Neutrophil (primary cell): Measurements from ENCODE around the gene IL18RAP.

ENCODE experiments used
- H3K27ac ChIP-seq: fragments of 200-600 bp; sonication (generic); 2 replicates; pipeline ENCODE4 v1.5.1; 2016; ENCODE audit warnings: mild to moderate bottlenecking, moderate library complexity
- H3K27me3 ChIP-seq: fragments of 200-600 bp; sonication (generic); 2 replicates; pipeline ENCODE4 v1.6.0; 2016; ENCODE audit warnings: mild to moderate bottlenecking
- H3K36me3 ChIP-seq: fragments of 200-600 bp; sonication (generic); 2 replicates; pipeline ENCODE4 v1.5.1; 2017
- H3K4me1 ChIP-seq, 2 experiments: fragments of 200-600 bp in 1 of 2; sonication (generic) in 1 of 2; 1 replicate in 1 of 2; 2 replicates in 1 of 2; pipeline versions ENCODE4 v1.5.1 to v1.6.1; 2013 to 2016; ENCODE audit warnings: low read depth in 1 of 2, low read length in 1 of 2, mild to moderate bottlenecking in 1 of 2, moderate library complexity in 1 of 2; ENCODE audit not compliant: control insufficient read depth in 1 of 2, insufficient read depth in 1 of 2
- H3K4me3 ChIP-seq, 2 experiments: fragments of 200-600 bp in 1 of 2; sonication (generic) in 1 of 2; 1 replicate in 1 of 2; 2 replicates in 1 of 2; pipeline ENCODE4 v1.5.1; 2013 to 2016; ENCODE audit warnings: low read depth in 1 of 2, low read length in 1 of 2, mild to moderate bottlenecking in 1 of 2, moderate library complexity in 1 of 2
- H3K9me3 ChIP-seq: fragments of 200-600 bp; sonication (generic); 2 replicates; pipeline ENCODE4 v1.5.1; 2016
- CTCF ChIP-seq: fragments of 200-600 bp; sonication (generic); IDR thresholded peaks from 2 replicates; pipeline ENCODE4 v1.5.1; 2016; ENCODE audit warnings: antibody characterized with exemption

IL18RAP gene

DNA sequence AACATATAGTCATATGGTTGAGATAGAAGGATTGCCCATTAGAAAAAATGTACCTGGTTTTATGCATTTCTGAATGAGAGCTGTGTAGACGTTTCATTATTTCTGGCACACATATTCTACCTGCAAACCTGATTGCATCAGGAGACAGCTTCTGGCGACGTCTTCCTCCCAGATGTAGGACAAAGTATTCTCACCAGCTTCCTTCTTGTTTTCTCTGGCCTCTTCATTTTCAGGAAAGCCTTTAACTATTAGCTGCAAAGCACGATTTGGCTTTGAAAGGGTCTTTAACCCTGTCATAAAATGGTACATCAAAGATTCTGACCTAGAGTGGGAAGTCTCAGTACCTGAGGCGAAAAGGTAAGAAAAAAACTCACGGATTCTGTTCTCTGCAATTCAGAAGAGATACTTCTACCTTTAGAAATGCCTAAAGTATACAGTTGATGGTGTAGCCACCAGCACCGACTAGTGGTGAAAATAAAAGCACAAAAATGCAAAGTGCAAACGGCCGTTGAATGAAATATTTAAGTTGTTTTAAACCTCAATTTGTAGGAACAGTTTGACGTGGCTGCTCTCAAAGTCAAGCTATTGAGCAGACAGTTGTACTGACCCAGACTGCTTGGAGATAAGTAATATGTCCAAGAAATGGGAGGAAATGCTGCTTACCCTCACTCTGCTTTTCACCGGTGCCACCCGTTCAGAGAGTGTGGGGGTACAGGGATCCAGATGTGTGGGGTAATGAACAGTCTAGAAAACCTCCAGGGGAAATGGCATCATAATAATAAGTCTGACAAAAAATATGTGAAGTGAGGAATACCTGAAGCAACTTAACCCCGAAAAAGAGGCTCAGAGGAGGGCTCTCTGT is 20.2 kb downstream of the IL18RAP start:
- peak overlapping the region; percentile 18 to 26 for H3K4me3 ChIP-seq
- peak; percentile 68 for TF ChIP-seq CTCF

DNA sequence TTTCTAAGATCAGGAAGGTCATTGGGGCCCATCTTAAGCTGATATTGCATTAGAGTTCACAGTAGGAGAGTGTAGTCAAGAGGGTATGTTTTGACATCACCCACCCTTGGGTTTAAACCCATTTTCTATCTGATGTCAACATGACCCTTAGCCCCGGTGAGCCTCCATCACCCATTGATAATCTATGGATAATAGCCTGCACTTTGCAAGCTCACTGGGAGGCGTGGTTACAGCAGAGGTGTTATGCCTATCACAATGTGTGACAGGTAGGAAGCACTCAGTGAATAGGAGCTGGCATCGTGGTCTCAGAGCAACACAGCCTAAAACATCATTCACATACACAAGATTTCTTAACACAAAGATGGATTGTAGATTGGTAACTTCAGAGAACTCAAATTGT is 21.3 kb downstream of the IL18RAP start:
- no peak overlapping the region for H3K4me3 ChIP-seq
- H3K9me3 ChIP-seq: no peaks in the 10 kb centered on the region
- no peaks in the 10 kb centered on the region for H3K27me3 ChIP-seq
- H3K36me3 ChIP-seq: peaks cover 58% of the 10 kb centered on the region
- no peak for TF ChIP-seq CTCF
- no peak overlapping the region for H3K27ac ChIP-seq
- H3K4me1 ChIP-seq: peaks cover 46 to 52% of the 10 kb centered on the region in 2 experiments

More for the DNA sequence above, 20.2 kb downstream of the IL18RAP start:
- Histone ChIP-seq H3K27ac (peak overlapping the region; percentile 73), H3K27me3 (no peaks in the 10 kb centered on the region), H3K9me3 (no peaks in the 10 kb centered on the region), H3K36me3 (peaks cover 52% of the 10 kb centered on the region), H3K4me1 (peaks cover 57 to 62% of the 10 kb centered on the region in 2 experiments)

GRCh38 chr2:102446936-102447335 is 24.0 kb downstream of the IL18RAP start:
- Histone ChIP-seq H3K36me3 (peaks cover 77% of the 10 kb centered on the region), H3K4me3 (no peak overlapping the region)

GRCh38 chr2:102449370-102449974 is 26.5 kb downstream of the IL18RAP start:
- Histone ChIP-seq H3K36me3 (peaks cover 93% of the 10 kb centered on the region), H3K4me1 (peaks cover 0 to 2% of the 10 kb centered on the region in 2 experiments), H3K27ac (no peak overlapping the region), H3K27me3 (no peaks in the 10 kb centered on the region), H3K9me3 (no peaks in the 10 kb centered on the region), H3K4me3 (no peak overlapping the region)
- peak; percentile 41 for TF ChIP-seq CTCF

More at GRCh38 chr2:102446936-102447335, 24.0 kb downstream of the IL18RAP start:
- Histone ChIP-seq H3K27ac (no peak overlapping the region), H3K4me1 (peaks cover 21 to 28% of the 10 kb centered on the region in 2 experiments), H3K27me3 (no peaks in the 10 kb centered on the region), H3K9me3 (no peaks in the 10 kb centered on the region)
- no peak for TF ChIP-seq CTCF

DNA sequence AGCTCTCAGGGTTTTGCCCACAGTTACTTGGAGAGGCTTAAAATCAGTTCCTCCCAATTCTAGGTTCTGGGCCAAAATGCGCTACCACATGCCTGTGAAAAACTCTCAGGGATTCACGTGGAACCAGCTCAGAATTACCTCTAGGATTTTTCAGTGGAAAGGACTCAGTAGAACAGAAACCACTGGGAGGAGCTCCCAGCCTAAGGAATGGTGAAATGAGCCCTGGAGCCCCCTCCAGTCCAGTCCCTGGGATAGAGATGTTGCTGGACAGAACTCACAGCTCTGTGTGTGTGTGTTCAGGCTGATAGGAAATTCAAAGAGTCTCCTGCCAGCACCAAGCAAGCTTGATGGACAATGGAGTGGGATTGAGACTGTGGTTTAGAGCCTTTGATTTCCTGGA is 29.0 kb downstream of the IL18RAP start:
- Histone ChIP-seq H3K27ac (no peak overlapping the region), H3K4me1 (no peaks in the 10 kb centered on the region), H3K4me3 (no peak overlapping the region), H3K9me3 (no peaks in the 10 kb centered on the region), H3K36me3 (peaks cover 68% of the 10 kb centered on the region), H3K27me3 (no peaks in the 10 kb centered on the region)
- no peak for TF ChIP-seq CTCF
